HL-60 (cell line): ENCODE results near the gene MARCHF4.

ENCODE experiments used
- DNase-seq, 2 experiments: peaks; one replicate each; pipeline ENCODE4 v3.0.0-alpha.2; 2010 to 2020; ENCODE audit warnings: low read depth in 1 of 2, low spot score in 1 of 2
- H3K27ac ChIP-seq: fragments of 250-450 bp; sonication (Bioruptor Pico); replicated peaks from 2 replicates; pipeline ENCODE4 v1.5.1; 2020; ENCODE audit warnings: mild to moderate bottlenecking, moderate library complexity
- H3K27me3 ChIP-seq: fragments of 250-450 bp; sonication (Bioruptor Pico); 2 replicates; pipeline ENCODE4 v1.5.1; 2021; ENCODE audit warnings: mild to moderate bottlenecking, moderate library complexity; ENCODE audit not compliant: insufficient read depth, poor library complexity, severe bottlenecking
- H3K4me3 ChIP-seq: replicated peaks from 2 replicates; pipeline ENCODE4 v1.5.1; 2011; ENCODE audit warnings: mild to moderate bottlenecking, control low read depth, low read length; ENCODE audit not compliant: insufficient read depth
- CTCF ChIP-seq: IDR thresholded peaks from one replicate; pipeline ENCODE4 v1.5.1; 2011; ENCODE audit warnings: low read length, control low read depth, inconsistent platforms; ENCODE audit not compliant: insufficient read depth
- GABPA ChIP-seq: IDR thresholded peaks from 2 replicates; pipeline ENCODE4 v1.6.1; 2012; ENCODE audit warnings: low read depth
- POLR2AphosphoS5 ChIP-seq: IDR thresholded peaks from 2 replicates; pipeline ENCODE4 v1.6.1; 2012; ENCODE audit warnings: low read depth
- REST ChIP-seq: IDR thresholded peaks from 2 replicates; pipeline ENCODE4 v1.6.1; 2012; ENCODE audit warnings: low read depth; ENCODE audit not compliant: insufficient replicate concordance
- SPI1 ChIP-seq: IDR thresholded peaks from 2 replicates; pipeline ENCODE4 v1.6.1; 2012; ENCODE audit warnings: low read depth, mild to moderate bottlenecking, borderline replicate concordance

The MARCHF4 gene

GRCh38 chr2:216352653-216353270 is 19.5 kb downstream of the MARCHF4 start:
- TF ChIP-seq CTCF (no peak), POLR2AphosphoS5 (no peak), REST (no peak), GABPA (no peak)
- Histone ChIP-seq H3K27ac (no peak overlapping the region), H3K27me3 (peaks cover 8% of the 10 kb centered on the region), H3K4me3 (no peak overlapping the region)
- no peak for DNase-seq

GRCh38 chr2:216351172-216351925 is 20.9 kb downstream of the MARCHF4 start:
- Histone ChIP-seq H3K27ac (no peak overlapping the region), H3K4me3 (no peak overlapping the region), H3K27me3 (peaks cover 8% of the 10 kb centered on the region)
- no peak for DNase-seq
- TF ChIP-seq CTCF, result no peak
- no peak for TF ChIP-seq POLR2AphosphoS5
- TF ChIP-seq REST, result no peak
- no peak for TF ChIP-seq SPI1
- no peak for TF ChIP-seq GABPA

- Histone ChIP-seq H3K27me3 (peaks cover 8% of the 10 kb centered on the region), H3K27ac (no peak overlapping the region), H3K4me3 (no peak overlapping the region)
- DNase-seq, result no peak
- TF ChIP-seq REST (no peak), SPI1 (no peak), POLR2AphosphoS5 (no peak), CTCF (no peak), GABPA (no peak)
These were observed 22.0 kb downstream of the MARCHF4 start for GRCh38 chr2:216350214-216350791.
